HG03378 (cell line): ENCODE results near the gene WDR76.

Experiments used
- ATAC-seq: cut with Tn5 transposase; IDR thresholded peaks from one replicate; pipeline ENCODE4 v1.9.1; 2021; ENCODE audit warnings: mild to moderate bottlenecking, moderate library complexity; ENCODE audit not compliant: unreplicated experiment

WDR76 gene

DNA sequence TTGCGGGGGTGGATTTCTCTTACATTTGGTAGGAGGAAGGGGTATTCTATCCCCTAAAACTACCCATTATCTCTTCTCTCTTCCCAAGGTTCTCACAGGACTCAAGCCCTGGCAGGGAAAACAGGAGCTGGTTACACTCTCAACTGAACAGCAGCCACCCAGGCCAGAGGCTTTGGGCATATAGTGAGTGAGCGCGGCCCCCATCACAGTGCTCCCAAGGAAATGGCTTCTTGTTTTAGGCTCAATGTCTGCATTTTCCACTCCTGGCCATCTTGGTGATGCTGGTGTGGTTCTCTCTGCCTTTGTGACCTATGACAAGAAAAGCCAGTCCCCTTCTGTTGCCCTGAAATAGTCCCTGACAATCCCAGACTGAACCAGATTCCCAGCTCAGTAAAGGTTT is 50.1 kb downstream of the WDR76 start:
- no peak for ATAC-seq

DNA sequence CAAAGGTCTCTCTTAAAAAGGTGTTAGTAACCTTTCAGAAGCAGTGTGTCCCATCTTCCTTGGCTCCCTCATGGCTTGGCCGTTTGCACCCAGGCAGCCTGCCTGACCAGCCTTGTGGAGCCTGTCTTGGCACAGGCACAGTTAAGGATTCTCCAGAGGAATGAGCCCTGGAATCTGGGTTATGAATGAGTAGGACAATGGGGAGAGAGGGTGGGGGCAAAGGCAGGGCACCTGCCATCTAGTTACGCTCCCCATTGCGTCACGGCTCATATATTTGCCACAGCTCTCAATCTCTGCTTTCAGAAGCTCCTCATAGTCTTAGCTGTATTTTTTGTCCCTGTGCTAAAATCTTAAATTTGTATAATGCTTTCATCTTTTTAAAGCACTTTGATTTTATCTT is 50.6 kb downstream of the WDR76 start:
- no peak for ATAC-seq

DNA sequence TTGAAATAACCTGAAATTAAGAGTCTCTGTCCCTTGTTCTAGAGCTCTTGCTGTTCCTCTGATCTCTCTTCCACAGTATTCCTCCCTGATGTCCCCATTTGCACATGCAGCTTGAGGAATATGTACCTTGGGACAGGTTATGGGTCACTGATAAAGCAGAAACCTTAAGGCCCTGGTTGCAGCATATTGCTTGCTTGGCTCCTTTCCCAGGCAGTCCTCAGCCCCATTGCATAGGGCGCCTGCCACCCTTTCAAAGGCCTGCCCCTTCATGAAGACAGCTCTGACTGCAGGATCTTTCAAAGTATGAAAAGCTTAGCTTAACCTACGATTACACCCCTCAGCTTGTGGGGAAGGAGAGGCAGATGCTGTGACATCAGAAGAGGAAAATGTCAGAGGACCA is 51.6 kb downstream of the WDR76 start:
- ATAC-seq, result no peak

DNA sequence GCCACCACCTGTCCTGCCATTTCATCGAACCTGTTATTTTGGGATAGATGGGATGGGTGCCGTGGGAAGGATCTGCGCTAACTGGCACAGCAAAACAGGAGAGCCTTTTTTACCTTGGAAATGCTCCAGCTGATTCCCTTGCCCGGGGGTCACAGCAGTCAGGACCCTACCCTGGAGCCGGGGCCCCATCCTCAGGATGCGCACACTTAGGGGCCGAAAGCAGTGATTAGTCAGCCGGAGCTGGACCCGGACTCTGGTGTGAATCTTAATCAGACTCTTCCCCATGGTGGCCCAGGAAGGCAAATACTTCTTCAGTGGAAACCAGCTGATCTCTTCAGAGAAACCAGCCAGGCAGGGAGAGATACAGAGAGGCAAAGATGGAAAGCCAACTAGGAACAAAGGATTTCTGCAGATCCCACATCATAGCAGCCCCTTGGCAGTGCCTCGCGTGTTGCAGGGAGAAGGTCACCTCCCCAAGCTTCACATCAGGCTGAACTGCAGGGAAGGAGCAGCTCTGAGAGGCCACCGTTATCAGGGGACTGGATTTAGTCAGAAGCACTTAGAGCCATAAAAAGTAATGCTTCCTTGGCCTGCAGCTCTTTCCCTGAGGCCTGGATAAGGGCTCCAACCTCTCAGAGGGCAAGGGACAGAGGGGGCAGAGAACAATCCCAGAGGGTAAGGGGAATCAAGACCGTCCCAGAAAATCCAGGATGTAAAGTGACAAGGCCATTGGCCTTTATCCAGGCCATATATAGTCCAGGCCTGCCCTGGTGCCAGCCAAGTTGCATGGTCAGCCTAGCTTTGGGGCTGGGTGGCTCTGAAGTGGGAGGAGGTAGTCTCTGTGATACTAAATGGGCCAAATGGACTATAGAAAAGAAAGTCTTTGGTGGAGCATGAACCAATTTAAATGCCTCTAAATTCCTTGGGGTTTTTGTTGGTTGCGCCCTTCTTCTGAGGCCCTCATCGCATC is 52.9 kb downstream of the WDR76 start:
- ATAC-seq, result no peak

DNA sequence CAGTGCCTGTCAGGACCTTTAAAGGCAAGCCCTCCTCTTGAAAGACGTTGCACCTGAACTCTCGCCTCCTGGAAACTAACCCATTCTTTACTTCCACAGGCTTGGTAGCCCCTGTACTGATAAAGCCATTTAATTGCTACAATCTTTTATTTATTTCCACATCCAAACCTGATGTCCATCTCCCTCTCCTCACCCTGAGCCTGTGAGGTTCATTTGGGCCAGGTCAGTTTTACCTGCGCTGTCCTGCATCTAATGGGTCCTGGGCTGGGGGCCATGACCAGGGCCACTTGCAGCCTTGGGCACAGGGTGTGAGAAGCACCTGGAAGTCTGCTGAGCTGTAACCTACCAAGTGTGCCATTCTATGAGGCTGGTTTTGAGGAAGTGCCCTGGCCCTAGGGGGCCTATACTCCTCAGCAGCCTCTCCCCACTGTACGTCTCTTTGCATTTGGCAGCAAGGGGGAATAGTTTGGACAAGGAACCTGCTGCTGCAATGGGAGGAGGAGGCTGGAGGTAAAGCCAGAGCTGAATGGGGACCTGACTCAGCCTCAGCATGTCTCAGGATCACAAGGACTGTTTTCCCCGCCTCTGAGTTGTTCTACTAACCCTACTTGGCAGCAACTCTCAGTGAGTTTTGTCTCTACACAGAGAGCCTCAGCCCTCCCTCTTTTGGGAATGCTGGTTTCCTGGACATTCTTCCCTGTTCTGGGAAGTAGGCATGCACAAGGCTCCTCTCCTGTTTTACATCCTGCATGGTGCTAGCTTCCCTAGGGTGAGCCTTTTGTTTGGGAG is 53.8 kb downstream of the WDR76 start:
- no peak for ATAC-seq

DNA sequence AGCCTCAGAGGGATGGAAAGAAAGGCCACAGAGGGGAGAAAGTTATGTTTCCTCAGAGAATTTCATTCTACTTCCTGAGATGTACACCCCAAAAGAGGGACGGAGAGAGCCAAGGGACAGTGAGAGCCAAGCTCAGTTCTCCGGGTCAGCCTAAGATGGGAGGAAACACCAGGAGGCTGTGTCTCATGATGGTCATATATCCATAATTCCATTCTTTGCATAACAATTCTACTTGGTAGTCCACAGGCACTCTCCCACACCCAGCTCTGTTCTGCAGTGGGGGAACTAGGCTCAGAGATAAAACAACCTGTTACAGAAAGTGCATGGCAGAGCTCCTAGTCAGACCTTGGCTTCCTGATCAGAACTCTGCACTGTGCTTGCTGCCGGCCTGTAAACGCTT is 54.4 kb downstream of the WDR76 start:
- no peak for ATAC-seq

DNA sequence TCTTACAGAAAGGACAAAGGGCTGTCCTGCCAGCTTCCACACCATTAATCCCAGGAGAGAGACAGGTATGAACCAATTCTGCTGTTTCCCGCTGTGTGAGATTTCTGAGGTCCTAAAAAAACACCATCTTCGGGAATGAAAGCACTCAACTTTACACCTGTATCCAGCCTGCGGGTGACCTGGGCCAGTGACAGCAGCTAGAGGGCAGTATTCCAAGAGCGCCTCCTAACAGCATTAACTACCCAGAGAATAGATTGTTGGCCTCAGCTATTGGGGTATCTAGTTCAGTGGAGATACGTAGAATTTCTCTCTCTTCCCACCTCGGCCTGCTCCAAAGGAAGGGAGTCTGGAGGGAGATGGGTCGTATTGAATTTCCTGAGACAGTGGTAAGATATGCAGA is 55.1 kb downstream of the WDR76 start:
- no peak for ATAC-seq

DNA sequence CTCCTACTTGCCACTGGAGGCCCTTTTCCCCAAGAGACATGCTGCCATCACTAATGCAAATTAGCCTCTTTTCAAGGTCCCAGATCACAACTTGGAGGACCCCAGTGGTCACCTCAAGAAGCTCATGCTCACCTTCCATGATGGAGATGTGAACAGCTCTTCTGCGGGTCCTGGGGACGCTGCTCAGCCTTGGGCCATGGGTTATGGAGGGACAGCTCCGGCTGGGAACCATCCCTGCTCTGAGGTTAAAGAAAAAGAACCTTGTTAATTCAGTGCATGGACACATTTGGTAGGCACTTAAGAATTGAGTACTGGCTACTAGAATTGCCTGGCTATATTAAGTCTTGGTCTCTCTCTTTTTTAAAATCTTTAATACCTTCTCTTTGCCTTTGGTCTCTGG is 56.8 kb downstream of the WDR76 start:
- no peak for ATAC-seq

DNA sequence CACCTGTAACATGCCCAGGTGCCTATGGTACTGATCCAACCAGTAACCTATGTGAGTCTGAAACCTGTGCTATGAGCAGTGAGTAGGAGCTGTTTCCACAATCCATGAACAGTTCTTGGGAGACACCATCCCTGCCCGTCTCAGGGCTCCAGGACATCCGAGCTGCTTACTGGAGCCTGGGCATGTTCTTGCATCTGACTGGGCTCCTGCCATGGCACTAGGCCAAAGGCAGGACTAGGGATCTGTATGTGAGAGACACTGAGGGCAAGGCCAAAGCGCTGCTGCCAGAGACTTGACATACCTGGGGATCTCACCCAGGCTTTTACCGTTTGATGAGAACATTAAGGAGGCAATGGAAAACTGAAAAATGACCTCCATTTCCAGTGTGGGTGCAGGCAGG is 59.8 kb downstream of the WDR76 start:
- no peak for ATAC-seq

DNA sequence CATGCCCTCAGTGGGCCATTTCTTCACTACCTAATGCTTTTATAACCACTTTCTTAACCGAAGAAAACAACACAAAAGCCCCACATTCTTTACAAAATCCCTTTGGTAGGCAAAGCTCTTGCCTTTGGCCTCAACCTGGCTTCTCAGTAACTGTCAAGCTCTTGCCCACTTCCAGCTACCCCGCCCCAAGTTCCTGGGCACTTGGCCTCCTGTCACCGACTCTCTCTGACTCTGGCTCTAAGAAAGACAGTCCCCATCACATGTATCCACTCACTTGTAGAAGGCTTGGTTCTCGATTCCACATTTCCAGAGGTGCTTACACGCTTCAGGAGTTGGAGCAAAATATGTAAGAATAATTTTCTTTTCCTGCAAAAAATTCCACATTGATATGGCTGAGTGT is 61.1 kb downstream of the WDR76 start:
- ATAC-seq, result no peak

DNA sequence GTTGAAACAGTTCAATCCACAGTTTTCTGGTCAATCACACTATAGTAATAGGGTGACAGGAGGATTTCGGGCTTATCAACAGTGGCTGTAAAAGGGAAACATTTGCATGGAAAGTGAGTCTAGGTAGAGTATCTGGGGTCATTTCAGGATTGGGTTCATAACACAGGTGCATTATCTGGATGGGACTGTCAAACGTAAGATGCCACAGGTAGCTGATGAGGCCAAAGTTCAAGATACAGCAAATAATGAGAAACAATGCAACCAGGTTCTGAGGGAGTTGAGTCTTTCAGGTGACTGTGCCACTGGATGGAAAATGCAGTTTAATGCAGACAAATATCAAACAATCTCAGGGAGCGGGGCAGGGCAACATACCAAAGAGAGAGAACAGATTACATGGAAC is 62.2 kb downstream of the WDR76 start:
- ATAC-seq, result no peak

DNA sequence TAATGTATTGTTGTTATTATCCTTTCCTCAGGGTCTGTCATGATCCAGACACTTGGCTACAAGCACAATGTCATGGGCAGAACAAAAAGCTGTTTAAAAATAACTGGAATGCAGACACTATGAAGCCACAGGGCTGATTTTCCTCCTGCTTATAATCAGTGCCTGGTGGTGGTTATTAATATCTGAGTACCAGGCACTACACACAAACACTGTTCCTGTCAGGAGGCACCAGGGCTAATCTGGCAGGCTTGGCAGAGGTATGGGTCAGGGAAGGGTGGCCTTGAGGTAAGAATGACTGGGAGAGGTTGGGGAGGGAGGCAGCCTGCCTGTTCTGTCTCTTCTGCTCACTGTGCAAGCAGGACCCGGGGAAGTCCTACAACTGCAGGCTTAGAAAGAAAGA is 67.2 kb downstream of the WDR76 start:
- ATAC-seq, result no peak

DNA sequence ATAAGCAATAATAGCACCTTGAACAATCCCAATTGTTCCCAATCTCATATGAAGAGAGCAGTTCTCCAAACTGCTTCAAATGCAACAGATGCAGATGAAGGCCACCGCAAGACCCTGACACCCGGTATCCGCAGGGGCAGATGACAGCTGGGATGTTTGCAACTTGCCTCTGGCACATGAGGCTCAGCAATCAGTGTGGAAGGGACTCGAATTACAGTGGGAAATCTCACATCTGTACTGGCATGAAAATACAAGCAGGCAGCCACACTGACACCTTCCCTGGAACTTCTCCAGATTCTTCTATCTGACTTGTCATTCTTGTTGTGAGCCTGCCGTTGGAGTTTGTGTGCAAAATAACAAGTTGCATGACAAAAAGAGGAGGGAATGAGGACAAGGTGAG is 68.8 kb downstream of the WDR76 start:
- no peak for ATAC-seq

DNA sequence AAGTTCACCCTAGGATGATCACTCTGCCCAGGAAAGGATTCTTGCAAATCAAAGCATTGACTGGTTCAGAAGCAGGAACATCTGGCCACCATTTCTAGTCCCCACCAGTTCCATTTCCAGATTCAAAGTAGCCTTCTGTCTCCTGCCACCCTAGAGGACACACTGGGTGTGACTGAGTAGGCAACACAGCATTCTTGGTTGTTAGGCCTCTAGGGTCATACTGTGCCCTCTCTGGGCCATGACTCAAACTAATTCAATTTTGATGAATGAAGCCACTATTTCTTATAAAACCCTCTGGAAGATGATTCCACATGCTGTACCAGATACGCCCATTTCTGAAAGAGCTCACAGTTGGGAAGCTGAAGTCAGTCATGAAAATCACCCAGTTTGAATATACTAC is 69.7 kb downstream of the WDR76 start:
- no peak for ATAC-seq

DNA sequence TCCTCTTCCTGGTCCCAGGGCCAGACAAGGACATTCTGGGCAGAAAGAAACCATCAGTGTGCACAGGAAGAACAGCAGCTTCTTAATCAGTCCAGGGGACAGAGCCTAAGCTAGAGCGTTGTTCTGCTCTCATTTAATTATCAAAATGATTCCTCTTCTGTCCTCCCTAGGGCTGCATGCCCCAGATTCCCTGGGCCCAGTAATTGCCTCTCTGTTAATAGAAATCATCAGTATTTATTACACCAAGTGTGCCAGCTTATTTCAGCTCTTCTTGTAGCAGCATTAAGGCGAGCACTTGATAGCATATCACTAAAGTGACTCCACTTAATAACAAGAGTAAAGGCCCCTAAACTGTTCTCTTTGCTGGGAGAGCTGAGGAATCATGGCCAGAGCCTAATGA is 72.1 kb downstream of the WDR76 start:
- ATAC-seq, result no peak

DNA sequence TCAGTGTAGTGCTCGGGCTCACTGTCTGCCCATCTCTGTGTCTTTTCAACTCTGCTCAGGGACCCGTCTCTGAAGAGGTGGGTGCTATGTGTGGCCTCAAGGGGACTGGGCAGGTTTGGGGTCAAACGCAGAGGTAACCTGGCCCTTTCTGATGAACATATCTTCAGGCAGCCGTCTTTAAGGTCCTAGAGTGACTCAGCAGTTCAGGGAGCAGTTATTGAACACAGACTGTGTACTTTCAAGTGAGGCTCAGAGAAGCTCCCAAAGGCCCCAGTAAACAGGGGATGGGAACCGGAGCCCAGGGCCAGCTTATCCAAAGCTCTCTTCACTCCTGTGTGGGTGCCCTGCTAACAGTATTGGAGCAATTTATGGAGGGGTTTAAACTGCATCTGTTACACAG is 73.1 kb downstream of the WDR76 start:
- ATAC-seq, result no peak

DNA sequence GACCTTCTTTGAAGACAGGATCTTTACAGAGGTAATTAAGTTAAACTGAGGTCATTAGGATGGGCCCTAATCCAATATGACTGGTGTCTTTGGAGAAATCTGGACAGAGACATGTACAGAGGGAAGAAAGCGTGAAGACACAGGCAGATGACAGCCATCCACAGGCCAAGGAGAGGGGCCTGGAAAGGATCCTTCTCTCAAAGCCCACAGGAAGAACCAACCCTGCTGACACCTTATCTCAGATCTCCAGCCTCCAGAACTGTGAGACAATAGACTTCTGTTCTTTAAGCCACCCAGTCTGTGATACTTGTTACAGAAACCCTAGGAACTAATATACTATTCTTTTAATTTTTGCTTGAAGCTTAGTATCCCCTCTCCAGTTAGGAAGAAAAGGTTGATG is 74.2 kb downstream of the WDR76 start:
- no peak for ATAC-seq

DNA sequence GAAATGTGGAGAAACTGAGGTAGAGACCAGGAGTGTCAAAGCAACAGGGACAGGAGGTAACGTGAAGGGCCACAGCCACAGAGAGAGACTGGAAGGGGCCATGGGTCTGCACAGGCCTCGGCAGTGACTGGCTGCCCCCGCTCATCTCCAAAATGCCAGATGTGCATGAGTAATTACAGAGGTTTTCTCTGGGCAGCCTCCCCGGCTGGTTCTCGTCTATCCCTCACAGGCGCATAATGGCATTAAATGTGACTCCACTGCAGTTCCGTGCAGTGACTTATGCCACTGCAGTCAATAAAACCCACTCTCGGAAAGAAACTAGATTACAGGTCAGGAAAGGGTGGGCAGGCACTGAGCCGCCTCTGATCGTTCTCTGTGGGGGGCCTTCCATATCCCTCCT is 74.7 kb downstream of the WDR76 start:
- no peak for ATAC-seq

DNA sequence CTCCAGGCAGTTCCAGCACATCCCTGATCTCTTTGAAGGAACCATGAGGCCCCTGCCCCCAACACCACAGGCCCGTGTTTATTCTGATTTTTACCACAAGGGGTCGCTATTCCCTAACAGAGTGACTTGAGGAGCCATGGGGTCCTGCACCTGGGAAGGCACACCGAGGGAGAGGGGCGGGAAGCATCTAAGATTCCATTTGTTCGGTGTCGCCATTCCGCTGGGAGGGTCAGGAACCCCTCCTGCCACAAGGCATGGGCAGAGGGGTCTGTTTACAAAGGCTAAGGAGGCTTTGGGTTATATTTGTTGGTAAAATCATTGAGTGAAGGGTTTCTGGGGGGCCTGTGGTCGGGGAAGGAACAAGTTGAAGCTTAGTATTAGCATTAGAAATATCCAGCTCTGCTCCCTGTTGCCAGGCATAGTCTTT is 77.1 kb downstream of the WDR76 start:
- no peak for ATAC-seq

DNA sequence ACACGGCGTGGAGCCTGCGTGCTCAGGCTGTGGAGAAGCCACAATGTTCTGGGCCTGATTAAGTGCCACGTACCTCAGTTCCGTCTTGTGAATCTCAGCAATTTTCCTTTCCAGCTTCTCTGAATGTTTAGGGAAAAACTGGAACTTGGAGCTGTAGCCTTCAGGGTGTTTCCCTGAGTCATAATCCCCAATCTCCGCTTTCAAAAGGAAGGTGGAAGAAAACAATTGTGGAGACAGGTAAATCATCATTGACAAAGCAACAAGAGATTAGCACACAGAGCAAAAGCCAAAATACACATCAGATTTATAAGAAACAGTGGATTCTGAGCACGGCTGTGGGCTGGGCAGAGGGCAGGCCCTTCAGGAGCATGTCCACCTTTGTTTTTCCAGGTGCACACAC is 79.0 kb downstream of the WDR76 start:
- no peak for ATAC-seq

DNA sequence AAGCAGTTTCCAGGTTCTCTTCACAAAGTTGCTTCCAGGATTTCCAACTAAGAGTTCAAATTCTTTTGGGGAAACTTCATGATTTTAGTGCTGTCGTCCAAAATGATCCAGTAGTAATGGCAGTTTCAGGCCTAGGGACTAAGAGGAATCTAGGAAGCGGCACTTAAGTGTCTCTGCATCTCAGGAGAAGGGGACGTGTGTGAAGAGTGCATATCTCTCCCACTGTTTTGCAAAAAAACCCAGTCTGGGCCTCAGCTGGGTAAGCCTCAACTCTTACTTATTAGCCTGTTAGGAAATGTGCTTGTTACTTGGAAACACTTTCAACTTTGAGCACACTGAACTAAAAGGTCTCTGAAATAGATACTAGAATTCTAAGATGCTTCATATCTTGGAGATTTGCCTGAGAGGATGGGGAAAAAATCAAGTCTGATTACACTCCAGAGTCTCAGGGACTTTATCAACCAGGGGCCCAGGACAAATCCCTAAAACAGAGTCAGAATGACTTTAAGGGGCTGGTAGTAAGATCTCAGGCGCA is 81.8 kb downstream of the WDR76 start:
- ATAC-seq, result no peak

DNA sequence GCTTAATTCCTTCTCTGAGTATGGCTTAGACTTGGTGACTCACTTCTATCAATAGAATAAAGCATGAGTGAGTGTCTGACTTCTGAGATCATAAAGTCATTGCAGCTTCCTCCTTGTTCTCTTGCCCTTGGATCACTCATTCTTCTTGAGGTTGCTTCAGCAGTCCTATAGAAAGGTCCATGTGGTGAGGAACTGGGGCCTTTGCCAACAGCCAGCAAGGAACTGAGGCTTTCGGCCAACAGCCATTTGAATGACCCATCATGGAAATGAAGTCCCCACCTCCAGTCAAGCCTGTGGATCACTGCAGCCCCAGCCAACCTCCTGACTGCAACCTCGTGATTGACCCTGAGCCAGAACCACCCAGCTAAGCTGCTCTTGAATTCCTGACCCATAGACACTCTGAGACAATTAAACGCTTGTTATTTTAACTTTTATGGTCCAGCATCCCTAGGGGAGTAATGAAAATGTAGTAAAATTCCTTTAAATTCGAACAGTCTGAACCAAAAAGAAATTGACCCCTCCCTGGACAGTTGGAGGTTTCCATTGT is 84.5 kb downstream of the WDR76 start:
- ATAC-seq, result no peak
